ENCODE measurements around the gene CRHR2. TPM values are rescaled to one million over a fixed set of nuclear protein-coding genes. Genes with fewer than 3 reads are reported as not detected.

CRHR2 gene
- total RNA-seq, 1 donor from 2014 or later: not detected

- H3K9me3 ChIP-seq: no peaks in the 10 kb centered on the region
- H3K27ac ChIP-seq: no peak overlapping the region
- TF ChIP-seq POLR2AphosphoS5 (IDR thresholded peaks at IDR 0.05; ENCODE audit: insufficient read depth in 1 of 2, low read depth in 1 of 2) (no peak), POLR2A (IDR thresholded peaks at IDR 0.05) (no peak), CTCF (IDR thresholded peaks at IDR 0.05) (no peak)
- H3K27me3 ChIP-seq: no peaks in the 10 kb centered on the region
- peaks cover 0 to 71% of the 10 kb centered on the region in 2 donors for H3K36me3 ChIP-seq
- no peak for DNase-seq (ENCODE audit: extremely low spot score in 2 of 2)
- intact Hi-C loops (cut with DNase I): no loop called here
- no peak overlapping the region for H3K4me3 ChIP-seq
- no peaks in the 10 kb centered on the region for H3K4me1 ChIP-seq
Measured at GRCh38 chr7:30604901-30605300, 77.4 kb downstream of the CRHR2 start.

Other genes with a start within 250 kb of the CRHR2 start
- 14.5 TPM for gene NOD1, start 203.7 kb downstream of the CRHR2 start, total RNA-seq
- gene GGCT, start 177.6 kb downstream of the CRHR2 start, total RNA-seq: 21.6 TPM
- gene GARS1, start 87.6 kb downstream of the CRHR2 start, total RNA-seq: 83.7 TPM
- gene INMT, start 69.7 kb upstream of the CRHR2 start, total RNA-seq: 5.6 TPM
- gene MINDY4, start 89.0 kb upstream of the CRHR2 start, total RNA-seq: 10.3 TPM
- 243 TPM for gene AQP1, start 229.4 kb upstream of the CRHR2 start, total RNA-seq

All from vagina (tissue), 2 donors.